ENCODE measurements around the gene GSTM4. TPM values are rescaled to one million over a fixed set of nuclear protein-coding genes. Genes with fewer than 3 reads are reported as not detected.

The GSTM4 gene
- total RNA-seq, 3 donors from 2014 or later: 21.9 to 31.5 (median 28.2) TPM

GRCh38 chr1:109654519-109654918 is 1.4 kb upstream of the GSTM4 start:
- Histone ChIP-seq H3K4me3 (no peak overlapping the region), H3K4me1 (no peaks in the 10 kb centered on the region), H3K36me3 (no peaks in the 10 kb centered on the region), H3K9me3 (no peaks in the 10 kb centered on the region), H3K27ac (no peak overlapping the region), H3K27me3 (no peaks in the 10 kb centered on the region)
- DNase-seq (ENCODE audit: low spot score in 2 of 2): no peak
- TF ChIP-seq POLR2A (IDR thresholded peaks at IDR 0.05) (no peak), POLR2AphosphoS5 (IDR thresholded peaks at IDR 0.05) (no peak), CTCF (IDR thresholded peaks at IDR 0.05) (no peak)
- intact Hi-C loops (cut with DNase I; ENCODE audit: low total_unique reads): no loop called here

GRCh38 chr1:109657395-109657794 is 1.5 kb downstream of the GSTM4 start:
- intact Hi-C loops (cut with DNase I; ENCODE audit: low total_unique reads): no loop called here
- Histone ChIP-seq H3K4me3 (no peak overlapping the region), H3K4me1 (no peaks in the 10 kb centered on the region), H3K9me3 (no peaks in the 10 kb centered on the region), H3K27ac (peak overlapping the region in 1 of 2 donors; percentile 91), H3K36me3 (no peaks in the 10 kb centered on the region), H3K27me3 (no peaks in the 10 kb centered on the region)
- DNase-seq (ENCODE audit: low spot score in 2 of 2): no peak
- TF ChIP-seq POLR2A (IDR thresholded peaks at IDR 0.05): no peak
- TF ChIP-seq CTCF (IDR thresholded peaks at IDR 0.05): no peak
- TF ChIP-seq POLR2AphosphoS5 (IDR thresholded peaks at IDR 0.05): no peak

GRCh38 chr1:109657970-109658369 is 2.1 kb downstream of the GSTM4 start:
- TF ChIP-seq POLR2AphosphoS5 (IDR thresholded peaks at IDR 0.05) (no peak), POLR2A (IDR thresholded peaks at IDR 0.05) (no peak), CTCF (IDR thresholded peaks at IDR 0.05) (no peak)
- intact Hi-C loops (cut with DNase I; ENCODE audit: low total_unique reads): no loop called here
- DNase-seq (ENCODE audit: low spot score in 2 of 2): no peak
- Histone ChIP-seq H3K4me3 (no peak overlapping the region), H3K27ac (no peak overlapping the region), H3K9me3 (no peaks in the 10 kb centered on the region), H3K4me1 (no peaks in the 10 kb centered on the region), H3K27me3 (no peaks in the 10 kb centered on the region), H3K36me3 (no peaks in the 10 kb centered on the region)

- Histone ChIP-seq H3K4me3 (no peak overlapping the region), H3K36me3 (no peaks in the 10 kb centered on the region), H3K9me3 (no peaks in the 10 kb centered on the region), H3K27ac (no peak overlapping the region), H3K4me1 (no peaks in the 10 kb centered on the region), H3K27me3 (no peaks in the 10 kb centered on the region)
- TF ChIP-seq POLR2AphosphoS5 (IDR thresholded peaks at IDR 0.05) (no peak), POLR2A (IDR thresholded peaks at IDR 0.05) (no peak), CTCF (IDR thresholded peaks at IDR 0.05) (no peak)
- DNase-seq (ENCODE audit: low spot score in 2 of 2): no peak
- intact Hi-C loops (cut with DNase I; ENCODE audit: low total_unique reads): no loop called here
Observed at GRCh38 chr1:109658533-109659042, 2.7 kb downstream of the GSTM4 start.

GRCh38 chr1:109659145-109659544 is 3.2 kb downstream of the GSTM4 start:
- Histone ChIP-seq H3K27ac (no peak overlapping the region), H3K36me3 (no peaks in the 10 kb centered on the region), H3K4me1 (no peaks in the 10 kb centered on the region), H3K4me3 (no peak overlapping the region), H3K27me3 (no peaks in the 10 kb centered on the region), H3K9me3 (no peaks in the 10 kb centered on the region)
- no peak for TF ChIP-seq POLR2AphosphoS5 (IDR thresholded peaks at IDR 0.05)
- no peak for TF ChIP-seq POLR2A (IDR thresholded peaks at IDR 0.05)
- no peak for TF ChIP-seq CTCF (IDR thresholded peaks at IDR 0.05)
- DNase-seq (ENCODE audit: low spot score in 2 of 2): no peak
- intact Hi-C loops (cut with DNase I; ENCODE audit: low total_unique reads): no loop called here
